Liver (tissue), 3 donors: ENCODE data around the gene ZNF593.

ENCODE experiments used
- CTCF ChIP-seq: fragments of 150-350 bp; IDR thresholded peaks from 2 replicates; pipeline ENCODE4 v1.5.1; 2017; ENCODE audit warnings: improper control_type of control experiment, low read depth, low read length; ENCODE audit not compliant: missing input control
- EGR1 ChIP-seq, 2 donors: IDR thresholded peaks; 2 replicates each; pipeline ENCODE4 v1.6.1; 2016 to 2018; ENCODE audit warnings: antibody characterized with exemption in 2 of 2, low read depth in 2 of 2
- REST ChIP-seq: IDR thresholded peaks from 2 replicates; pipeline ENCODE4 v1.6.1; 2016; ENCODE audit warnings: antibody characterized with exemption, mild to moderate bottlenecking
- ZBTB33 ChIP-seq: IDR thresholded peaks from 2 replicates; pipeline ENCODE4 v1.6.1; 2016; ENCODE audit warnings: antibody characterized with exemption
- donor health status: healthy.
- donor health status: healthy.

- TF ChIP-seq ZBTB33, result no peak
- TF ChIP-seq CTCF, result no peak
- no peak for TF ChIP-seq EGR1 (IDR thresholded peaks at IDR 0.05; ENCODE audit: low read depth in 2 of 2)
- no peak for TF ChIP-seq REST
These were observed 10.3 kb downstream of the ZNF593 start for GRCh38 chr1:26180010-26180506.
